Measurements from ENCODE around the gene PTPN3. TPM values are rescaled to one million over a fixed set of nuclear protein-coding genes. Genes with fewer than 3 reads are reported as not detected.
"Not testable (repeated sequence)": the region's sequence is repeated elsewhere in the genome, so short reads cannot be mapped to it uniquely, and the experiment has no call there.

Gene PTPN3
- polyA plus RNA-seq, 10 donors: 1.7 to 5.9 (median 3.2) TPM

GRCh38 chr9:109346904-109347303 lies 151.2 kb downstream of the PTPN3 start:
- DNase-seq: no peak

GRCh38 chr9:109344866-109345265 lies 153.2 kb downstream of the PTPN3 start:
- no peak for DNase-seq

- DNase-seq: no peak
Measured at GRCh38 chr9:109342878-109343277, 155.2 kb downstream of the PTPN3 start.

GRCh38 chr9:109341561-109341960 lies 156.5 kb downstream of the PTPN3 start:
- DNase-seq: peak in 1 of 3 donors; percentile 48

- DNase-seq: not testable (repeated sequence)
Measured at GRCh38 chr9:109340979-109341378, 157.1 kb downstream of the PTPN3 start.

DNA sequence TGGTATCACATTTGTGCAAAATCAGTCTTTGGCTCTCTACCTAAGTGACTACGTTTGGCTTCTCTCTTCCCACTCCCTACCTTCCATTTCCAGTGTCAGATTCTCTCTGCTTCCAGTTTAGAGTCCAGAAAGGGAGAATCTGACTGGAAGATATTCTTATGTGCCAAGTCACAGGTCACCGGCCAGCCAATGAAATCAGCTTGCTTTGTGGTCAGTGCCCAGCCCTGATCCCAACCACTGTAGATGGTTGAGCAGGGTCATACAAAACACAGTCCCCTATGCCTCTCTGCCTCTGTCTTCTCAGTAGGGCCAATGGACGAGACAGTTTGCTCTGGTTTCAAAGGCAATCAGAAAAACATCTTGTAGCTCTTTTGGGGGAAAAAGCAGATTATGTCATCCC lies 161.7 kb downstream of the PTPN3 start:
- DNase-seq: no peak

GRCh38 chr9:109335929-109336328 lies 162.2 kb downstream of the PTPN3 start:
- no peak for DNase-seq

- no peak for DNase-seq
Measured at GRCh38 chr9:109335121-109335520, 163.0 kb downstream of the PTPN3 start.

DNA sequence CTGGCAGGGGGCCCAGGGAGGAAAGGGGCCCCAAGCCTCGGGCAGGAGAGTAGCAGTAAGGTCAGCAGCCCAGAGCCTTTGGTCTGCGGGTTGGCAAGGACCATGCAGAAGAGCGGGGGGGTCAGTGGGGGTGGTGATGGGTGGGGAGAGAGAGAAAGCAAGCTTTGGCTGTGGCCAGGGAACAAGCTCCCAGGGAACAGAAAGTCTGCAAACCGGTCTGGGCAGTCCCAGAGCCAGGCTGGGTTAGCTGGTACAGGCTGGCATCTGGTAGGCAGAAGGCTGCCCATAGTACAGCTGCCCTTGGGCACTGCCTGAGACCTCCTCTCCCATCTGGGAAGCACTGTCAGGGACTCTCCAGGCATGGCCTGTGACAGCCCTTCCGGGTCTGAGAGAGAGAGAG lies 166.8 kb downstream of the PTPN3 start:
- DNase-seq: no peak

- DNase-seq: no peak
Measured at GRCh38 chr9:109329638-109330258, 168.4 kb downstream of the PTPN3 start.

DNA sequence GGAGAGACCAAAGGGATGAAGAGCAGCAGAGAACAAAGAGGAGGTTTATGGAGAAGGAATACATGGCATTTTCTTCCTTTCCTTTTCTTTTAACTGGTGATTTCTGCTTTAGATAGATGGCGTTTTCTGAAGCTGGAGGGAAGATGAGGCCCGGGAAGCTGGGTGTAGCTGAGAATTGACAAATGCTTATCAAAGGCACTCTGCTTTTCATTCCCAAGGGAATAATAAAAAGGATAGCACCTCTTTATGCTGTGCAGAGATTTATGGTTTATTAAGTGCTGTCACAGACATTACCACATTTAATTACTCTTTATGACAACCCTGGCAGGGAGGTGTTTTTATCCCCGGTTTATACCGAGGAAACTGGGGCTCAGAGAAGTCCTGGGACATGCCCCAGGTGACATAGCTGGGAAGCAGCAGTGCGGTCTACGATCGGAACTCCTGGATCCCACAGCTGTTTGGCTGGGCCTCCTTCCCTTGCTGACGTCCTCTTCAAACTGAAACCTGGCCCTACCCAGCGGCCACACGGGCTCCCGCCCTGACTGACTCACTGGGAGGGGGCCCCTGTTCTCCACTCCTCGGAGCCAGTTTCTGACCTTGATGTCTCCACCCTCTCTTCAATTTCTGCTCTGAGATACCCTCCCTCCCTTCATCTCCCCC lies 169.0 kb downstream of the PTPN3 start:
- DNase-seq: peak in 2 of 3 donors; percentile 65 to 82

Other genes with a start within 250 kb of the PTPN3 start
- gene EPB41L4B, start 177.2 kb downstream of the PTPN3 start, polyA plus RNA-seq (ENCODE audit: insufficient read length in 10 of 10): 10 to 100 TPM in 4 of 10 donors, 1 to 10 TPM in 6; 4.0 to 12.7 (median 8.8) TPM